K562 (cell line): Measurements from ENCODE around the gene IQSEC3. TPM values are rescaled to one million over a fixed set of nuclear protein-coding genes. Genes with fewer than 3 reads are reported as not detected.

Source experiments
- ATAC-seq: fragments of 200-7000 bp; cut with Tn5 transposase; 3 replicates; pipeline ENCODE4 v1.9.1; 2020; ENCODE audit warnings: moderate library complexity
- BruUV-seq: library from RNA; stranded (reverse); fragments of 400-500 nt; replicated peaks from 2 replicates; lab custom pipeline; 2021; lab: Mats Ljungman, UMichigan
- CTCF ChIA-PET: fragments of 300-600 bp; formaldehyde crosslinking; extraction: SDS; loops from one replicate; lab custom pipeline; 2021; ENCODE audit warnings: low intra/inter-chr PET ratio; lab: Yijun Ruan, JAX
- POLR2A ChIA-PET: fragments of 300-600, 350-650 bp; sonication (Branson Sonifier 250); formaldehyde crosslinking; extraction: SDS; loops from one replicate; lab custom pipeline; 2021; ENCODE audit warnings: antibody characterized with exemption, inconsistent platforms; lab: Yijun Ruan, JAX
- DNase-seq, 4 experiments: peaks; one replicate each; pipeline versions ENCODE4 v3.0.0 to v3.0.0-alpha.2; 2011 to 2018; ENCODE audit warnings: low spot score in 3 of 4, mixed read lengths in 3 of 4; ENCODE audit errors: extremely low read depth in 1 of 4
- FAIRE-seq: peaks from 2 replicates; lab custom pipeline; 2011; peaks lifted over from hg19 to GRCh38; lab: Jason Lieb, UNC
- H2AFZ ChIP-seq: 2 replicates; pipeline ENCODE4 v1.6.0; 2011; ENCODE audit warnings: low read depth, low read length, control low read depth, inconsistent platforms
- H3K27ac ChIP-seq: fragments of 200-600 bp; 3 replicates; pipeline ENCODE4 v1.8.0; 2011; ENCODE audit warnings: low read depth, mild to moderate bottlenecking, control low read depth, inconsistent platforms, low read length, moderate library complexity, mixed read lengths; ENCODE audit errors: extremely low read depth
- H3K27me3 ChIP-seq, 2 experiments: fragments of 300-600 bp in 1 of 2; 2 replicates in 1 of 2; 3 replicates in 1 of 2; pipeline versions ENCODE4 v1.6.0 to v1.8.0; 2011; ENCODE audit warnings: inconsistent platforms in 2 of 2, low read length in 2 of 2, mild to moderate bottlenecking in 1 of 2, mixed read lengths in 1 of 2, moderate library complexity in 1 of 2; ENCODE audit not compliant: control insufficient read depth in 2 of 2, insufficient read depth in 2 of 2
- H3K36me3 ChIP-seq: fragments of 300-600 bp; 3 replicates; pipeline ENCODE4 v1.8.0; 2011; ENCODE audit warnings: mild to moderate bottlenecking, low read length, inconsistent platforms; ENCODE audit not compliant: control insufficient read depth, insufficient read depth
- H3K4me1 ChIP-seq, 2 experiments: fragments of 200-600 bp in 1 of 2; replicated peaks in 1 of 2; 2 replicates in 1 of 2; 3 replicates in 1 of 2; pipeline versions ENCODE4 v1.5.1 to v1.8.0; 2011; ENCODE audit warnings: inconsistent platforms in 2 of 2, low read length in 2 of 2, mild to moderate bottlenecking in 1 of 2, mixed read lengths in 1 of 2, moderate library complexity in 1 of 2; ENCODE audit not compliant: control insufficient read depth in 2 of 2, insufficient read depth in 2 of 2
- H3K4me2 ChIP-seq: 2 replicates; pipeline ENCODE4 v1.6.1; 2011; ENCODE audit warnings: low read length, control low read depth, inconsistent platforms, mixed read lengths; ENCODE audit not compliant: insufficient read depth
- H3K4me3 ChIP-seq: fragments of 200-600 bp; sonication (generic), shearing (Covaris generic); 2 replicates; pipeline ENCODE4 v1.5.1; 2016; ENCODE audit warnings: control low read depth, inconsistent platforms
- H3K79me2 ChIP-seq: fragments of 200-600 bp; 3 replicates; pipeline ENCODE4 v1.8.0; 2011; ENCODE audit warnings: low read length, inconsistent platforms; ENCODE audit not compliant: control insufficient read depth, insufficient read depth
- H3K9ac ChIP-seq, 2 experiments: 2 replicates each; pipeline versions ENCODE4 v1.6.0 to v1.6.1; 2011; ENCODE audit warnings: low read depth in 2 of 2, low read length in 2 of 2, control low read depth in 1 of 2, inconsistent platforms in 1 of 2, mild to moderate bottlenecking in 1 of 2, mixed read lengths in 1 of 2; ENCODE audit not compliant: insufficient read depth in 1 of 2
- H3K9me1 ChIP-seq: one replicate; pipeline ENCODE4 v1.6.0; 2011; ENCODE audit warnings: inconsistent platforms, mild to moderate bottlenecking, low read length, moderate library complexity; ENCODE audit not compliant: control insufficient read depth, insufficient read depth
- H3K9me3 ChIP-seq: replicated peaks from 2 replicates; pipeline ENCODE4 v1.5.1; 2011; ENCODE audit warnings: low read depth, low read length, inconsistent platforms; ENCODE audit not compliant: control insufficient read depth, insufficient read depth
- H4K20me1 ChIP-seq: replicated peaks from 2 replicates; pipeline ENCODE4 v1.6.1; 2011; ENCODE audit warnings: low read length, inconsistent platforms, mixed read lengths; ENCODE audit not compliant: control insufficient read depth, insufficient read depth
- FOXK1 ChIP-seq: sonication (generic); formaldehyde crosslinking; IDR thresholded peaks from 2 replicates; pipeline ENCODE4 v1.8.0; 2022; ENCODE audit warnings: missing genetic modification reagents, mild to moderate bottlenecking, borderline replicate concordance
- HDAC8 ChIP-seq: fragments of 450-650 bp; IDR thresholded peaks from 2 replicates; pipeline ENCODE4 v1.6.1; 2016; ENCODE audit warnings: mild to moderate bottlenecking, missing genetic modification characterization, moderate library complexity, missing compliant biosample characterization
- HDGF ChIP-seq: fragments of 450-650 bp; IDR thresholded peaks from 2 replicates; pipeline ENCODE4 v1.6.1; 2016
- JUNB ChIP-seq: fragments of 450-650 bp; formaldehyde crosslinking; conservative IDR thresholded peaks from 2 replicates; pipeline ENCODE4 v1.4.0; 2020; ENCODE audit warnings: mild to moderate bottlenecking
- KHSRP ChIP-seq: fragments of 450-650 bp; IDR thresholded peaks from 2 replicates; pipeline ENCODE4 v1.6.1; 2017
- RBM34 ChIP-seq: fragments of 200-400 bp; formaldehyde crosslinking; IDR thresholded peaks from 2 replicates; pipeline ENCODE4 v1.6.1; 2018; ENCODE audit warnings: low read length, borderline replicate concordance; ENCODE audit not compliant: insufficient read depth
- SMARCA4 ChIP-seq: fragments of 450-650 bp; IDR thresholded peaks from 2 replicates; pipeline ENCODE4 v1.6.1; 2016
- ZNF561 ChIP-seq: fragments of 450-650 bp; formaldehyde crosslinking; conservative IDR thresholded peaks from 2 replicates; pipeline ENCODE4 v1.4.0; 2020; ENCODE audit warnings: mild to moderate bottlenecking, moderate library complexity
- WGBS: fragments of 100-300 bp; shearing (Covaris generic); methylation state at CpG from one replicate; pipeline ENCODE4 v1.1.6; 2016; ENCODE audit warnings: low coverage, mixed read lengths; ENCODE audit not compliant: insufficient coverage; ENCODE audit errors: missing lambda C conversion rate; 5-methylcytosine and 5-hydroxymethylcytosine counted together
- in situ Hi-C: fragments of 300-500 bp; cut with MboI; formaldehyde crosslinking; loops from 4 replicates; pipeline ENCODE4 v1.15.0; 2018; ENCODE audit warnings: inconsistent platforms, mixed read lengths
- intact Hi-C: fragments of 100-400 bp; cut with micrococcal nuclease; formaldehyde crosslinking; loops from 2 replicates; pipeline ENCODE4 v1.14.2; 2022
- polyA plus RNA-seq, 8 experiments: library from polyadenylated mRNA; depleted of rRNA in 4 of 8; stranded (reverse) in 5 of 8; unstranded in 3 of 8; fragments of >200 nt; fragmentation: Nextera tagmentation in 2 of 8; fragmentation: Illumina TruSeq in 1 of 8; extraction: Ambion mirVana in 2 of 8; extraction: Trizol in 1 of 8; gene quantifications; 2 replicates each; pipeline versions ENCODE4 v1.2.1 to v1.2.3, GENCODE V29; 2011 to 2014; ENCODE audit warnings: inconsistent platforms in 1 of 8, missing spikeins in 1 of 8
- total RNA-seq, 7 experiments: library from RNA; depleted of rRNA in 6 of 7; stranded (reverse); fragments of >200 nt in 6 of 7; fragmentation: Illumina TruSeq in 2 of 7; extraction: Trizol in 2 of 7; gene quantifications; 2 replicates each; pipeline versions ENCODE4 v1.2.1 to v1.2.3, GENCODE V29; 2011 to 2021; ENCODE audit warnings: low replicate concordance in 1 of 7
- TF ChIP-seq, protein P1 (sequence below): fragments of 200-800 bp; sonication (Bioruptor generic); IDR thresholded peaks from 2 replicates; pipeline ENCODE4 v1.6.1; 2017; ENCODE audit warnings: missing genetic modification characterization, missing compliant biosample characterization

IQSEC3 gene
- total and polyA plus RNA-seq, 9 of the 15 experiments (the other 6 are each of a cell fraction or from before 2014, with no cell fraction given): under 0.01 to 0.25 (median 0.08) TPM; not detected in 3

GRCh38 chr12:154058-154457 lies 87.5 kb downstream of the IQSEC3 start (continued):
- TF ChIP-seq JUNB (CRISPR knock-in tag) (no peak), SMARCA4 (no peak), KHSRP (no peak), ZNF561 (CRISPR knock-in tag) (no peak), HDAC8 (tag) (no peak)

DNA sequence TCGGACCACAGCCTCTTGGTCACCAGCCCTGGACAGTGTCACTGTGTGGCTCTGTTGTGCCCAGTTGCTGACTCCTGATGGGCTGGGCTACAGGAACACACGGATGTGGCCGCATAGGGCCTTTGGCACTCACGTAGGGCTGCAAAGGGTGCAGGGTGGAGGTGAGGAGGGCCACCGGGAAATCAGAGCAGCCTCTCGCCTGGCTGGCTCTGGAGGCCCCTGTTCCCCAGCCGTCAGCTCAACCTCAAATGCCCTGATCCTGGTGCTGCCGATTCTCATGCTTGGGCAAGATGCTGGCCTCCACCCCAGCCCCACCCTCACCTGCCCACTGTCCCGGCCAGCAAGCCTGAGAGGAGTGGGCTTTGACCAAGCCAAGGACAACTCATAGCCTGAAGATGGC lies 88.4 kb downstream of the IQSEC3 start:
- no peak for TF ChIP-seq HDGF
- TF ChIP-seq, protein P1, sequence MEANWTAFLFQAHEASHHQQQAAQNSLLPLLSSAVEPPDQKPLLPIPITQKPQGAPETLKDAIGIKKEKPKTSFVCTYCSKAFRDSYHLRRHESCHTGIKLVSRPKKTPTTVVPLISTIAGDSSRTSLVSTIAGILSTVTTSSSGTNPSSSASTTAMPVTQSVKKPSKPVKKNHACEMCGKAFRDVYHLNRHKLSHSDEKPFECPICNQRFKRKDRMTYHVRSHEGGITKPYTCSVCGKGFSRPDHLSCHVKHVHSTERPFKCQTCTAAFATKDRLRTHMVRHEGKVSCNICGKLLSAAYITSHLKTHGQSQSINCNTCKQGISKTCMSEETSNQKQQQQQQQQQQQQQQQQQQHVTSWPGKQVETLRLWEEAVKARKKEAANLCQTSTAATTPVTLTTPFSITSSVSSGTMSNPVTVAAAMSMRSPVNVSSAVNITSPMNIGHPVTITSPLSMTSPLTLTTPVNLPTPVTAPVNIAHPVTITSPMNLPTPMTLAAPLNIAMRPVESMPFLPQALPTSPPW (CRISPR knock-in tag): no peak
- TF ChIP-seq RBM34: no peak
- TF ChIP-seq FOXK1 (CRISPR knock-in tag): no peak
- Histone ChIP-seq H3K4me2 (no peak overlapping the region), H4K20me1 (0 out of 2 replicates have a peak, but pooled peaks cover 3% of the 10 kb centered on the region), H3K4me1 (peaks cover 0 to 9% of the 10 kb centered on the region in 2 experiments; a peak in 2 of 5 replicates), H3K4me3 (no peak overlapping the region), H3K79me2 (no peaks in the 10 kb centered on the region), H3K36me3 (no peaks in the 10 kb centered on the region), H2AFZ (no peak overlapping the region), H3K9ac (no peak overlapping the region), H3K27me3 (peaks cover 12 to 56% of the 10 kb centered on the region in 2 experiments; a peak in 4 of 5 replicates), H3K27ac (no peak overlapping the region), H3K9me3 (no peaks in the 10 kb centered on the region), H3K9me1 (no peaks in the 10 kb centered on the region)
- DNase-seq: no peak
- ChIA-PET POLR2A (no interaction called here), CTCF (no interaction called here)
- 8% methylated on average over 4 of the region's 9 CpGs for WGBS
- no peak for FAIRE-seq
- ATAC-seq: no peak
- in situ Hi-C loops: no loop called here
- no TSS peak for BruUV-seq
- intact Hi-C loops: no loop called here
